IMR-90 (cell line): ENCODE data around the gene MADCAM1. TPM values are rescaled to one million over a fixed set of nuclear protein-coding genes. Genes with fewer than 3 reads are reported as not detected.

ENCODE experiments used
- ATAC-seq: fragments of 200-7000 bp; cut with Tn5 transposase; 2 replicates; pipeline ENCODE4 v1.9.1; 2020; ENCODE audit warnings: low read depth, mild to moderate bottlenecking, moderate library complexity
- BruUV-seq: library from RNA; stranded (reverse); fragments of 400-500 nt; replicated peaks from 2 replicates; lab custom pipeline; 2021; lab: Mats Ljungman, UMichigan
- CTCF ChIA-PET: fragments of 300-600 bp; formaldehyde crosslinking; extraction: SDS; loops from one replicate; lab custom pipeline; 2021; ENCODE audit warnings: antibody characterized with exemption; lab: Yijun Ruan, JAX
- POLR2A ChIA-PET: fragments of 300-600 bp; sonication (Branson Sonifier 250); formaldehyde crosslinking; loops from one replicate; lab custom pipeline; 2022; ENCODE audit warnings: antibody characterized with exemption; ENCODE audit not compliant: unreplicated experiment; lab: Charles Lee
- DNase-seq: peaks from one replicate; pipeline ENCODE4 v3.0.0; 2013
- H2AFZ ChIP-seq: replicated peaks from 2 replicates; pipeline ENCODE3; 2013; ENCODE audit warnings: low read length, mild to moderate bottlenecking; ENCODE audit not compliant: poor library complexity
- H2AK5ac ChIP-seq: 2 replicates; pipeline ENCODE4 v1.6.1; 2013; ENCODE audit warnings: low read depth, low read length, inconsistent platforms
- H2AK9ac ChIP-seq: replicated peaks from 2 replicates; pipeline ENCODE3; 2013; ENCODE audit warnings: mild to moderate bottlenecking, low read depth, low read length, moderate library complexity; ENCODE audit not compliant: poor library complexity
- H2BK120ac ChIP-seq: 2 replicates; pipeline ENCODE4 v1.6.1; 2013; ENCODE audit warnings: low read depth, low read length, inconsistent platforms
- H2BK15ac ChIP-seq: 3 replicates; pipeline ENCODE4 v1.6.1; 2013; ENCODE audit warnings: low read depth, low read length, inconsistent platforms
- H2BK20ac ChIP-seq: 2 replicates; pipeline ENCODE4 v1.6.1; 2013; ENCODE audit warnings: low read depth, mild to moderate bottlenecking, inconsistent platforms, low read length, moderate library complexity
- H2BK5ac ChIP-seq: 2 replicates; pipeline ENCODE4 v1.6.1; 2013; ENCODE audit warnings: mild to moderate bottlenecking, low read depth, low read length, inconsistent platforms; ENCODE audit not compliant: poor library complexity, severe bottlenecking
- H3K14ac ChIP-seq: replicated peaks from 2 replicates; pipeline ENCODE4 v1.6.1; 2013; ENCODE audit warnings: low read depth, low read length, inconsistent platforms
- H3K18ac ChIP-seq: 2 replicates; pipeline ENCODE4 v1.6.1; 2013; ENCODE audit warnings: low read depth, low read length, control low read depth
- H3K23ac ChIP-seq: 2 replicates; pipeline ENCODE4 v1.6.1; 2013; ENCODE audit warnings: low read depth, low read length, inconsistent platforms
- H3K27ac ChIP-seq: 2 replicates; pipeline ENCODE4 v1.5.1; 2013; ENCODE audit warnings: mild to moderate bottlenecking, control low read depth, low read length; ENCODE audit not compliant: insufficient read depth
- H3K27me3 ChIP-seq: 2 replicates; pipeline ENCODE4 v1.6.1; 2013; ENCODE audit warnings: low read length; ENCODE audit not compliant: control insufficient read depth, insufficient read depth
- H3K36me3 ChIP-seq: 2 replicates; pipeline ENCODE4 v1.6.1; 2013; ENCODE audit warnings: low read length, mixed read lengths; ENCODE audit not compliant: control insufficient read depth, insufficient read depth
- H3K4ac ChIP-seq: 2 replicates; pipeline ENCODE4 v1.6.1; 2013; ENCODE audit warnings: low read depth, low read length, inconsistent platforms
- H3K4me1 ChIP-seq: 2 replicates; pipeline ENCODE4 v1.6.1; 2013; ENCODE audit warnings: low read length, mixed read lengths; ENCODE audit not compliant: control insufficient read depth, insufficient read depth
- H3K4me2 ChIP-seq: 2 replicates; pipeline ENCODE4 v1.6.1; 2013; ENCODE audit warnings: low read depth, mild to moderate bottlenecking, control low read depth, low read length, moderate library complexity
- H3K4me3 ChIP-seq: 2 replicates; pipeline ENCODE4 v1.5.1; 2013; ENCODE audit warnings: low read depth, mild to moderate bottlenecking, control low read depth, low read length, moderate library complexity; ENCODE audit not compliant: insufficient read depth
- H3K56ac ChIP-seq: 2 replicates; pipeline ENCODE4 v1.6.1; 2013; ENCODE audit warnings: low read length, inconsistent platforms; ENCODE audit not compliant: insufficient read depth; ENCODE audit errors: extremely low read depth
- H3K79me1 ChIP-seq, 2 experiments: 2 replicates each; pipeline ENCODE4 v1.6.1; 2013; ENCODE audit warnings: low read length in 2 of 2, inconsistent platforms in 1 of 2, low read depth in 1 of 2
- H3K9ac ChIP-seq: 2 replicates; pipeline ENCODE4 v1.6.1; 2013; ENCODE audit warnings: low read depth, low read length, control low read depth
- H3K9me1 ChIP-seq: 2 replicates; pipeline ENCODE4 v1.6.1; 2013; ENCODE audit warnings: low read length, inconsistent platforms; ENCODE audit not compliant: insufficient read depth
- H3K9me3 ChIP-seq: 2 replicates; pipeline ENCODE4 v1.6.1; 2013; ENCODE audit warnings: low read length; ENCODE audit not compliant: control insufficient read depth, insufficient read depth
- H4K20me1 ChIP-seq: 2 replicates; pipeline ENCODE4 v1.6.1; 2013; ENCODE audit warnings: low read length, inconsistent platforms; ENCODE audit not compliant: insufficient read depth
- H4K5ac ChIP-seq: 2 replicates; pipeline ENCODE4 v1.6.1; 2013; ENCODE audit warnings: mild to moderate bottlenecking, low read depth, low read length, control low read depth
- H4K8ac ChIP-seq, 2 experiments: 2 replicates each; pipeline ENCODE4 v1.6.1; 2013; ENCODE audit warnings: low read depth in 2 of 2, low read length in 2 of 2, control low read depth in 1 of 2, inconsistent platforms in 1 of 2
- H4K91ac ChIP-seq: 2 replicates; pipeline ENCODE4 v1.6.1; 2013; ENCODE audit warnings: low read depth, low read length, inconsistent platforms; ENCODE audit not compliant: insufficient read depth
- BHLHE40 ChIP-seq: fragments of 150-350 bp; IDR thresholded peaks from 2 replicates; pipeline ENCODE4 v1.6.1; 2016; ENCODE audit warnings: mild to moderate bottlenecking, low read depth, low read length
- CEBPB ChIP-seq: IDR thresholded peaks from 2 replicates; pipeline ENCODE4 v1.6.1; 2012; ENCODE audit warnings: low read depth, low read length, improper control_type of control experiment
- CTCF ChIP-seq: conservative IDR thresholded peaks from 2 replicates; pipeline ENCODE4 v1.5.1; 2012; ENCODE audit warnings: mild to moderate bottlenecking, low read depth, low read length, improper control_type of control experiment
- ELK1 ChIP-seq: fragments of 150-350 bp; IDR thresholded peaks from 2 replicates; pipeline ENCODE4 v1.6.1; 2016; ENCODE audit warnings: low read depth, mild to moderate bottlenecking, low read length, moderate library complexity, borderline replicate concordance
- FOS ChIP-seq: fragments of 150-350 bp; IDR thresholded peaks from 2 replicates; pipeline ENCODE4 v1.6.1; 2016; ENCODE audit warnings: low read depth, low read length
- MAFK ChIP-seq: IDR thresholded peaks from 2 replicates; pipeline ENCODE4 v1.6.1; 2012; ENCODE audit warnings: low read depth, low read length, improper control_type of control experiment
- MAZ ChIP-seq: IDR thresholded peaks from 2 replicates; pipeline ENCODE4 v1.6.1; 2012; ENCODE audit warnings: low read depth, mild to moderate bottlenecking, low read length, improper control_type of control experiment, moderate library complexity, borderline replicate concordance
- MXI1 ChIP-seq: IDR thresholded peaks from 2 replicates; pipeline ENCODE4 v1.6.1; 2012; ENCODE audit warnings: low read depth, mild to moderate bottlenecking, low read length, moderate library complexity, borderline replicate concordance
- POLR2A ChIP-seq: IDR thresholded peaks from 2 replicates; pipeline ENCODE4 v1.6.1; 2012; ENCODE audit warnings: mild to moderate bottlenecking, low read depth, low read length
- RAD21 ChIP-seq: IDR thresholded peaks from 2 replicates; pipeline ENCODE4 v1.6.1; 2012; ENCODE audit warnings: low read length, improper control_type of control experiment
- RCOR1 ChIP-seq: IDR thresholded peaks from 2 replicates; pipeline ENCODE4 v1.6.1; 2012; ENCODE audit warnings: mild to moderate bottlenecking, low read length, improper control_type of control experiment; ENCODE audit not compliant: insufficient replicate concordance
- RFX5 ChIP-seq: IDR thresholded peaks from 2 replicates; pipeline ENCODE4 v1.8.0; 2012; ENCODE audit warnings: low read depth, mild to moderate bottlenecking, low read length, moderate library complexity
- SMC3 ChIP-seq: fragments of 150-350 bp; IDR thresholded peaks from 2 replicates; pipeline ENCODE4 v1.6.1; 2016; ENCODE audit warnings: low read depth, mild to moderate bottlenecking, antibody characterized with exemption, low read length, moderate library complexity
- USF2 ChIP-seq: fragments of 150-350 bp; IDR thresholded peaks from 2 replicates; pipeline ENCODE4 v1.6.1; 2017; ENCODE audit warnings: mild to moderate bottlenecking, antibody characterized with exemption, low read length, low read depth
- WGBS, 2 experiments: methylation state at CpG; one replicate each; pipeline versions ENCODE4 v1.1.5 to v1.1.7; 2013; ENCODE audit warnings: missing lambda C conversion rate in 2 of 2; ENCODE audit not compliant: insufficient read length in 1 of 2; ENCODE audit errors: extremely low coverage in 2 of 2; 5-methylcytosine and 5-hydroxymethylcytosine counted together
- dilution Hi-C: fragments of 300-500 bp; cut with HindIII; formaldehyde crosslinking; loops from one replicate; pipeline ENCODE4 v1.14.3; 2018; ENCODE audit warnings: low sequenced_read_pairs; ENCODE audit not compliant: unreplicated experiment
- in situ Hi-C: fragments of 300-500 bp; cut with MboI; formaldehyde crosslinking; loops from 3 replicates; pipeline ENCODE4 v1.14.3; 2019; ENCODE audit warnings: low sequenced_read_pairs, inconsistent platforms, mixed read lengths
- intact Hi-C: fragments of 100-400 bp; cut with micrococcal nuclease; formaldehyde crosslinking; loops from 2 replicates; pipeline ENCODE4 v1.10.0; 2022
- polyA plus RNA-seq, 3 experiments: library from polyadenylated mRNA; depleted of rRNA; stranded (reverse); fragments of >200 nt; gene quantifications; 2 replicates each; pipeline ENCODE4 v1.2.3, GENCODE V29; 2012; ENCODE audit warnings: low replicate concordance in 1 of 3
- total RNA-seq: library from RNA; depleted of rRNA; stranded (reverse); fragments of >200 nt; gene quantifications from 2 replicates; pipeline ENCODE4 v1.2.3, GENCODE V29; 2012

Gene MADCAM1
- total and polyA plus RNA-seq, 2 of the 4 experiments (the other 2 are of a cell fraction) = 0.24 TPM; not detected in 1

GRCh38 chr19:543910-544608 is 47.8 kb downstream of the MADCAM1 start, which contains the start of gene GZMM:
TSS of gene GZMM (plus strand) at chr19:544053. CDS start at chr19:544072, 19 bp downstream.
- no peak within 1 kb of the TSS for H3K14ac ChIP-seq
- POLR2A ChIA-PET = no interaction called here
- TF ChIP-seq FOS (no peak), MAFK (no peak), RFX5 (no peak), USF2 (no peak), CTCF (no peak), ELK1 (no peak), SMC3 (no peak), MAZ (no peak), BHLHE40 (no peak), RAD21 (no peak), RCOR1 (no peak), CEBPB (no peak), MXI1 (no peak), POLR2A (no peak)
- H4K91ac ChIP-seq = no peak within 1 kb of the TSS
- no peak within 1 kb of the TSS for H3K18ac ChIP-seq
- H2BK120ac ChIP-seq = no peak within 1 kb of the TSS
- no peak within 1 kb of the TSS for H4K8ac ChIP-seq
- intact Hi-C loops = no loop called here
- no peak within 1 kb of the TSS for H3K56ac ChIP-seq
- WGBS, 2 experiments = 63% methylated on average over 11 of the region's 31 CpGs; no CpG with 5 or more reads in 1 of the 2 experiments
- H3K27me3 ChIP-seq = no peaks in the 10 kb centered on the region
- H4K5ac ChIP-seq = no peak within 1 kb of the TSS
- H2AK9ac ChIP-seq = no peak within 1 kb of the TSS
- H3K36me3 ChIP-seq = peaks cover 25% of the 10 kb centered on the region
- H2BK5ac ChIP-seq = no peak within 1 kb of the TSS
- dilution Hi-C loops = no loop called here
- in situ Hi-C loops = no loop called here
- H3K27ac ChIP-seq = no peak within 1 kb of the TSS
- no peaks in the 10 kb centered on the region for H3K4me1 ChIP-seq
- DNase-seq = no peak
- no peak within 1 kb of the TSS for H3K4ac ChIP-seq
- H2AFZ ChIP-seq = no peak within 1 kb of the TSS
- no TSS peak for BruUV-seq
- no peak within 1 kb of the TSS for H2BK15ac ChIP-seq
- no peak within 1 kb of the TSS for H3K9ac ChIP-seq
- H3K9me3 ChIP-seq = no peaks in the 10 kb centered on the region
- peaks cover 8% of the 10 kb centered on the region for H3K9me1 ChIP-seq
- CTCF ChIA-PET = no interaction called here
- no peak within 1 kb of the TSS for H3K23ac ChIP-seq
- H3K4me3 ChIP-seq = no peak within 1 kb of the TSS
- no peak within 1 kb of the TSS for H3K4me2 ChIP-seq
- H2BK20ac ChIP-seq = no peak within 1 kb of the TSS
- H2AK5ac ChIP-seq = no peak within 1 kb of the TSS
- H4K20me1 ChIP-seq = peaks cover 7% of the 10 kb centered on the region
- ATAC-seq = peak; percentile 15; the same call in 1 of the 2 replicates
- no peaks in the 10 kb centered on the region; a peak in 1 of 4 replicates for H3K79me1 ChIP-seq
